ENCODE measurements around the gene TMEM117.
"Not testable (repeated sequence)": the region's sequence is repeated elsewhere in the genome, so short reads cannot be mapped to it uniquely, and the experiment has no call there.

TMEM117 gene

DNA sequence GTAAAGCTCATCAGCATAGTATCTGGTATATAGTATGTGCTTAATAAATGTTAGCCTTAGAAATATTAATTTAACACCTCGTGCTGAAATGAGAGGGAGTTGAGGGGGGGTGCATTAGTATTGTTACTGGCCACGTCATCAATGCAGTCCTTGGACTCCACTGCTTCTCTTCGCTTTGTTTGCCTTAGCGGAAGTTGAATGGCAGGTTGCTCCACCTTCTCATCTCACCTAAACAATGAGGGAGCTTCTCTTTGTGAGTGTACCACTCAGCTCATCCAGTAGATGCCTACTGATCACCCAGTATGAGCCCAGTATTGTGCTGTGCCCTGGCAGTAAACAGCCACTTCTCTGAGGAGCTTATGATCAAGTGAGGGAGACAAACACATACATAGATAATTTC lies 4.5 kb downstream of the TMEM117 start:
- DNase-seq (ENCODE audit: low spot score) (no peak), FAIRE-seq (no peak)

DNA sequence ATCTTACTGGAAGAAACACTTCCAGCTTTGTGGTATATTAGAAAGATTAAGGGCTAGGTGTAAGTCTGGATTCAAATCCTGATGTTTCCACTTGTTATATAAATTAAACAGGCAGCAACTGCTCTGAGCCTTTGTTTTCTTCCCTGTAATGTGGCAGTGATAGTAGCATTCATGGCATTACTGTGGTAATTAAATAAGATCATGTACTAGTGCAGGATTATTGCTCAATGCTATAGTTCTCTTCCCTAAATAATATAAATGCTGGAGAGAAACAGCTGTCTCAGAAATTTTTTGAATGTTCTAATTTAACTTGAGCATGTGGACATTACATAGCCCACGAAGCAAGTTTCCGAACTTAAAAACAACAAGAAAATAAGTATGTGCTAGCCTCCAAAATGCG lies 5.4 kb downstream of the TMEM117 start:
- FAIRE-seq (no peak), DNase-seq (ENCODE audit: low spot score) (no peak)

DNA sequence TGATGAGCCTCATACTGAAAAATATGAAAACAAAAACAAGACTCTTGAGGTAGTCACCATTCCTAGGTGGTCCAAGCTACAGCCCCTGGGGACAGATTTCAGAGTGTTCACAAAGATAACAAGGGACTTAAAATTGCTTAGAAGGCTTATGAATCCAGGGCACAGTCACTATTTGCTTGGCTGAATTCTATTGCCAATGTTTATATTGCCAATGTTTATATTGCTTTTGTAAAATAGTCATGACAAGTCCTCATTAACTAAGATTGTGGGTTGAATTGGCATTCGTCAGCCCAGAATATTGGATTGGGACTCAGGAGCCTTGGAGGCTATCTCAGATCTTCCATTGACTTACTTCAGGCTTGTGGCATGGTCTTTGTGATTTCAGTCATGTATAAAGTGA lies 6.4 kb downstream of the TMEM117 start:
- DNase-seq (ENCODE audit: low spot score) (no peak), FAIRE-seq (no peak)

DNA sequence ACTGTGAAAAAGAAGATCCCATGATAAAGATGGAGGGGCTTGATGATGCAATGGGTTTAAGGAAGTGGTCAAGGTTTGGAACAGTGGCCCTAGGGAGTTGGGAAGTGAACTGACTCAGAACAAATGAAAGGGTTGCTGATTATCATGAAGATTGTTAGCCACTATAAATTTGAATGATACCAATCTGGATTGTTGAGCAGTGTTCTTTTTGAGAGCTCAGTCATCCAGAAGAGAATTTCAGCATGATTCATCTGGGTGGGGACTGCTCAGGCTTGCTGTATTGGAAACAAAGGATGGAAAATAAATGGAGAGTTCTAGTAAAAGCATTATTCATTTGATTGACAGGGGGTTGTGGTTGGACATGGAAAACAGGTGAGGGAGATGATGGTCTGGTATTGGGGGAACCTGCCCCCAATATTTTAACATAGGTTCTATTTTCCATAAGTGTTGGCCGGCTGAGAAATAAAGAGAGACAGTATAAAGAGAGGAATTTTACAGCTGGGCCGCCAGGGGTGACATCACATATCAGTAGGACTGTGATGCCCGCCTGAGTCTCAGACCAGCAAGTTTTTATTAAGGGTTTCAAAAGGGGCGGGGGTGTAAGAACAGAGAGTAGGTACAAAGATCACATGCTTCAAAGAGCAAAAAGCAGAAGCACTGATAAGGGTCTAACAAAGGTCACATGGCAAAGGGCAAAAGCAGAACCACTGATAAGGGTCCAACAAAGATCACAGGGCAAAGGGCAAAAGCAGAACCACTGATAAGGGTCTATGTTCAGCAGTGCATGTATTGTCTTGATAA lies 11.7 kb downstream of the TMEM117 start:
- peak; percentile 11 for DNase-seq (ENCODE audit: low spot score)
- FAIRE-seq: not testable (repeated sequence)

DNA sequence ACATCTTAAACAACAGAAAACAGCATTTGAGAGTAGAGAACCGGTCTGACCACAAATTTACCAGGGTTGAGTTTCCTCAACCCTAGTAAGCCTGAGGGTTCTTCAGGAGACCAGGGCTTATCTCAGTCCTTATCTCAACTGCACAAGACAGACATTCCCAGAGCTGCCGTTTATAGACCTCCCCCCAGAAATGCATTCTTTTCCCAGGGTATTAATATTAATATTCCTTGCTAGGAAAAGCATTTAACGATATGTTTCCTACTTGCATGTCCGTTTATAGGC lies 12.3 kb downstream of the TMEM117 start:
- DNase-seq (ENCODE audit: low spot score) (no peak), FAIRE-seq (no peak)

DNA sequence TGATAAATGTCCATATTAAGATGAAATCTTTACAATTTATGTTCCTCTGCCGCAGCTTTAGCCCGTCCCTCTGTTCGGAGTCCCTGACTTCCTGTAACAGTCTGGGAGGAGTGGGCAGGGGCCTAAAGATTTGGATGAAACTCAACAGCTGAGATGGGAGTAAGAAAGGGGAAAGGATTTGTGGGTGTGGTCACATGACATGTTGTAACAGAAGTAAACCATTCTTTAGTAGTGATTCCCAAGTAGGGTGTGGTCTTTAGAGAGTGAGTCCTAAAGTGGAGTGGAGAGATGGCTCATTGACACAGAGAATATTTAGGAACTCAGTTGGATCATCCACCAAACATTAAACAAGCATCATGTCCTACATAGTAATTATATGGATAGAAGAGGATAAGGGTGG lies 12.9 kb downstream of the TMEM117 start:
- FAIRE-seq (no peak), DNase-seq (ENCODE audit: low spot score) (no peak)

DNA sequence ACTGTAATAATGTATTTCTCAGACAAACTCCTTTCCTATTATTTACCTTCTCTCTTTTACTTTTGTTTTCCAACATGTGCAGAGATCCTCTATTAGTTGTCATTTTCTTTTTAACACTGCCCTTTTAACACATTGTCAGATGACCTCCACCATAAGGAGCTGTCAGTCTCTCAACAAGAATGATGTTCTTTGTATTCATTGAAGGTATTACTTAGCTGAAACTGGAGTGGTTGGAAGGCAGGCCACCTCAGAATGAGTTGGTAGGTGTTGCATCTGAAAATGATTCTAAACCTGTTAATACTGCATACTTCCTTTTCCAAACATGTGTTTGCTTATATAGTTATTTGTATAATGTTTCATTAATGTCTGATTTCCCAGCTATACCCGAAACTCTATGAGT lies 16.9 kb downstream of the TMEM117 start:
- no peak for DNase-seq (ENCODE audit: low spot score)
- FAIRE-seq: no peak

DNA sequence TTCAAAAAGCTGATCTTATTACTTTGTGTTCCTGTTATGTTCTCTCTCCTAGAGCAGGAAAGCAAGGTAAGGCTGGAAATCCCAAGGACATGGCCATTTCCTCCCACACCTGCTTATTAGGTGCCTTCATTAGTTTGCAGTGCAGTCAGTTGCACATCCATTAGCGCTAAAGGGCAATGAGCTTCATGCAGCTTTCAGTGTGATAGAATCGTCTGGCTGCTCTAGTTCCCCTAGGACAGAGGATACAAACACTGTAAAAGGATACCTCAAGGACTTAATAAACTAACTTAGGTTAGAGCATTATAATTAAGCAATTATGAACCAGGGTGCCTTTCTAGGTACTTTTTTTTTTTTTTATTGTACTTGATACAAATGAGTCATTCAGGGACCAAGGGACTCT lies 21.1 kb downstream of the TMEM117 start:
- no peak for DNase-seq (ENCODE audit: low spot score)
- no peak for FAIRE-seq

DNA sequence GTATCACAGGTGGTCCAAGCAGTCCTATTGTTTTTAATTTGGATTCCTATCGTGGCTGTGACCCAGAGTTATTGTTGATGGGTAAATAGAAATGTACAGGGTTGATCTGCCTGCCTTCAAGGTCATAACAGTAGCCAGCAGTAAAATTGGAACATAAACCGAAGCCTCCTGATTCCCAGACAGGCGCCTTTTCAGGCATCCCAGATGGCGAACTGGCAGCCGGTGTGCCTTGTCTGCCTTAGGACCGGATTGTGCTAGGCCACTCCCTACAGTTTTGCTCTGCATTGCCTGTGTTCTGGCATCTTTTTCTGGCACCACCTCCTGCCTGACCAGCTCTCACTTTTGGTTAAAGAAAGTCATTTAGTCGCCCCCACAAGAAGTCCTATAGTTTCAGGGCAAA lies 22.2 kb downstream of the TMEM117 start:
- FAIRE-seq: no peak

DNA sequence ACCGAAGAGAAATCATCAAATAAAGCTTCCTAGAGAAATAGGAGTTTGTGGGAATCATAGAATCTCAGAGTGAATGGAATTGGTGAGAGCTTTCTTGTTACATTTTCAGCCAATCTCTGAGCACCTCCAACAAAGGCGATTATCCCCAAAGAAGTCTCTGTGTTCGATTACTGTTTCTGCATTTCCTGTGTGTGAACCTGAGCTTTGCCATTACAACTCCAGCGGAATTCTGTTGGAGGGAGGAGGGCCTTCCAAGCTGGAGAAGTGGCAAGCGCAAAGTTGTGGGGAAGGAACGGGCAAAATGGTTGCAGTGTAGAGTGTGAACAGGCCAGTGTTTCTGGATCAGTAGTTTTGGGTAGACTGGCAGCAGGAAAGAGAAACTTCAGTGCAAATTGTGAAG lies 23.1 kb downstream of the TMEM117 start:
- no peak for FAIRE-seq
- no peak for DNase-seq (ENCODE audit: low spot score)

More for the DNA sequence above, 22.2 kb downstream of the TMEM117 start:
- DNase-seq (ENCODE audit: low spot score): no peak

DNA sequence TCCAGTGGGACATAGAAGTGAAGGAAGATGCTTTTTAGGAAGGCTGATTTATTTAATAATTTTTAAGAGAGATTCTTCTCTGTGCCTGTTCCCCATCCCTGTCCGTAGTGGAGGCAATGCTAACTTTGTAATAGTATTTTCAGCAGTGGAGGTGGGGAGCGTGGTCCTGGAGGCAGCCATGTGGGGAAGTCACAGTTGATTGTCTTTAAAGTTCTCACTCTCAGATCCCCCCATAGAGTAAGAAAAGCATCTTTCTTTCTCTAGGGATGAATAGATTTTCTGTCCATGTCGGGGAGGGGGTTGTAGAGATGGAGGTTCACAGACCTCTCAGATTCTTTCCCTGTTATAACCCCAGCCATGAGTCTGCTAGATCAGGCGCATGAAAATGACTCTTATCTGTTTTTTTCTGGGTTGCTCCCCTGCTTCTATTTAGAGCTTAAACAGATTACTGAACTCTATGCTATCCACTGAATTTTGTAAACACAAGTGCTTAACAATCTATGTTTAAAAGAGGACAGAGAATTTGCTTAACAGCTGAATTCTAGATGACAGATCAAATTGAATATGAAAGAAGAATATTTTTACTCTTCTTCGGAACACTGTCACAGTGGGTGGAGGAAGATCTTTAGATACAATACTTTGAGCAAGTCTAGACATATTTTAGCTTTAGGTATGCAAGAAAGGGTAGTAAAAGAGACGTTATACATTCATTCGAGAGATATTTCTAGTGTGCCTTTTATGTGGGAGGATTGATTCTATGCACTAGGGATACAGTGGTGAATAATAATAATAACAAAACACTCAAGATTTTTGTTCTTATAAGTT lies 25.3 kb downstream of the TMEM117 start:
- DNase-seq (ENCODE audit: low spot score) (no peak), FAIRE-seq (no peak)

DNA sequence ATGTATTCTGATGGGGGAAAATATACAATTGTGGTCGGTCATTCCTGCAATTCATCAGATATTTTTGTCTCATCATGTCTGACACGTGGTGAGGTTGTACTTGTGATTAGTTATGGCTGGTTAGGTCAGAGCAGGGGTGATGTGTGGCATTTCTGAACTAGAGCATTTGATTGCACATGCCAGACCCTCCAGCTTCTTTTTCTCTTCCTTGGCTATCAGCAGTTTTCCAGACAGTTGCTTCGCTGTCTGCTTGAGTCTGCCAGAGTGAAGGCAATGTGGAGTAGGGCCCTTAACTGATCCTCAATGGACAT lies 25.9 kb downstream of the TMEM117 start:
- no peak for FAIRE-seq
- DNase-seq (ENCODE audit: low spot score): no peak

DNA sequence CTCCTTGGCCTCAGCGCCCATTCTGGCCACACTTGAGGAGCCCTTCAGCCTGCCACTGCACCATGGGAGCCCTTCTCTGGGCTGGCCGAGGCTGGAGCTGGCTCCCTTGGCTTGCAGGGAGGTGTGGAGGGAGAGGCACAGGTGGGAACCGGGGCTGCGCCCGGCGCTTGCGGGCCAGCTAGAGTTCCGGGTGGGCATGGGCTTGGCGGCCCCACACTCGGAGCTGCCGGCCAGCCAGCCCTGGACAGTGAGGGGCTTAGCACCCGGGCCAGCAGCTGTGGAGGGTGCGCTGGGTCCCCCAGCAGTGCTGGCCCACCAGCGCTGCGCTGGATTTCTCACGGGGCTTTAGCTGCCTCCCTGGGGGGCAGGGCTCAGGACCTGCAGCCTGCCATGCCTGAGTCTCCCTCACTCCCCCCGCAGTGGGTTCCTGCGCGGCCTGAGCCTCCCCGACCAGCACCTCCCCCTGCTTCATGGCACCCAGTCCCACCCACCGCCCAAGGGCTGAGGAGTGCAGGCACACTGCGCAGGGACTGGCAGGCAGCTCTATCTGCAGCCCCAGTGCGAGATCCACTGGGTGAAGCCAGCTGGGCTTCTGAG lies 28.0 kb downstream of the TMEM117 start:
- no peak for DNase-seq (ENCODE audit: low spot score)
- no peak for FAIRE-seq

DNA sequence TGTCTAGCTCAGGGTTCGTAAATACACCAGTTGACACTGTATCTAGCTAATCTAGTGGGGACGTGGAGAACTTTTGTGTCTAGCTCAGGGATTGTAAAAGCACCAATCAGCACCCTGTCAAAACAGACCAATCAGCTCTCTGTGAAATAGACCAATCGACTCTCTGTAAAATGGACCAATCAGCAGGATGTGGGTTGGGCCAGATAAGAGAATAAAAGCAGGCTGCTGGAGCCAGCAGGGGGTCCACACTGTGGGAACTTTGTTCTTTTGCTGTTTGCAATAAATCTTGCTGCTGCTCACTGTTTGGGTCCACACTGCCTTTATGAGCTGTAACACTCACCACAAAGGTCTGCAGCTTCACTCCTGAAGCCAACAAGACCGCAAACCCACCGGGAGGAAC lies 28.7 kb downstream of the TMEM117 start:
- FAIRE-seq; DNase-seq (ENCODE audit: low spot score): not testable (repeated sequence)

DNA sequence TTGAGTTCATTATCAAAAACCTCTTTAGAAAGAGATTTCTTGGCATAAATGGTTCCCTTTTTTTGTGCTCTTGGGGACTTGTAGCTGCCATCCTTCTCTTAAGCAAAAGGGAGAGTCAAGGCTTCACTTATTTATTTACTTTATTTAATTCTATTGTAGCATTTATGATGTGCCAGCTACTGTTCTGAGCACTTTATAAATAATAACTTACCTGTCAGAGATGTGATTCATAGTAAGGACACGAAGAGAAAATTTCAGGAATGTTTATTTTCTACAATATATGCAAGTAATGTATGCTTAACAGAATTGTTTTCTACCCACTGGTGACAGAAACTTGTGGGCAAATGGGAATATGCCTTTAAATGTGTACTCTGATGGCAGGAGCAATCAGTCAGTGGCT lies 33.3 kb downstream of the TMEM117 start:
- FAIRE-seq (no peak), DNase-seq (ENCODE audit: low spot score) (no peak)

DNA sequence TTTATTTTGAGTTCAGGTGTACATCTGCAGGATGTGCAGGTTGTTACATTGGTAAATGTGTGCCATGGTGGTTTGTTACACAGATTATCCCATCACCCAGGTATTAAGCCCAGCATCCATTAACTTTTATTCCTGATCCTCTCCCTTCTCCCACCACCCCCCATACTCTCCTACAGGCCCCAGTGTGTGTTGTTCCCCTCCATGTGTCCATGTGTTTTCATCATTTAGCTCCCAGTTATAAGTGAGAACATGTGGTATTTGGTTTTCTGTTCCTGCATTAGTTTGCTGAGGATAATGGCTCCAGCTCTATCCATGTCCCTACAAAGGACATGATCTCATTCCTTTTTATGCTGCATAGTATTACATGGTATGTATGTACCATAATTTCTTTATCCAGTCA lies 33.9 kb downstream of the TMEM117 start:
- not testable (repeated sequence) for FAIRE-seq; DNase-seq (ENCODE audit: low spot score)

DNA sequence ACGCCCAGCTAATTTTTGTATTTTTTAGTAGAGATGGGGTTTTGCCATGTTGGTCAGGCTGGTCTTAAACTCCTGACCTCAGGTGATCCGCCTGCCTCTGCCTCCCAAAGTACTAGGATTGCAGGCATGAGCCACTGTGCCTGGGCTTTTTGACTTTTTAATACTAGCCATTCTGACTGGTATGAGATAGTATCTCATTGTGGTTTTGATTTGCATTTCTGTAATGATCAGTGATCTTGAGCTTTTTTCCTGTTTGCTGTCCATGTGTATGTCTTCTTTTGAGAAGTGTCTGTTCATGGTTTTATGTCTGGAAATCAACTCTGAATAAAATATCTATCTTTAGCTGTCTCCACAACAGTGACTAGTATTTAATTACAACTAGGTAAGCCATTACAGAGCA lies 35.4 kb downstream of the TMEM117 start:
- not testable (repeated sequence) for FAIRE-seq

DNA sequence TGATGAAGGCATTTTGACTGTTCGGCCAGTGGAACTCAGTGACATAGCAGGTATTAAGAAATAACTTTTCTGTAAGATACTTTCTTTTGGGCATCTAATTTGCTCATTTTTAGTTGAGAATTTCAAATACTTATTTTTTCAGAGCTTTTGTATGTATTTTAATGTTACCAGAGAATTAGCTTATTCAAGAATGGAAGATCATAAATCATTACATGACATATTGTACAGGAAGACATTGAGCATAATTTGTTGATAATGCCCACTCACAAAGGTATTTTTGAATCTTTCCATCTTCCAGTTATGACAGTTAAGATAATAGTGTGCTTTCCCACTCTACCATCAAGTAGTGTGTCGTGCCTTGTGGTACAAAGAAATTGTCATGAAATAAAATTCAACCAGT lies 36.5 kb downstream of the TMEM117 start:
- DNase-seq (ENCODE audit: low spot score) (no peak), FAIRE-seq (no peak)

More for the DNA sequence above, 35.4 kb downstream of the TMEM117 start:
- DNase-seq (ENCODE audit: low spot score): not testable (repeated sequence)

DNA sequence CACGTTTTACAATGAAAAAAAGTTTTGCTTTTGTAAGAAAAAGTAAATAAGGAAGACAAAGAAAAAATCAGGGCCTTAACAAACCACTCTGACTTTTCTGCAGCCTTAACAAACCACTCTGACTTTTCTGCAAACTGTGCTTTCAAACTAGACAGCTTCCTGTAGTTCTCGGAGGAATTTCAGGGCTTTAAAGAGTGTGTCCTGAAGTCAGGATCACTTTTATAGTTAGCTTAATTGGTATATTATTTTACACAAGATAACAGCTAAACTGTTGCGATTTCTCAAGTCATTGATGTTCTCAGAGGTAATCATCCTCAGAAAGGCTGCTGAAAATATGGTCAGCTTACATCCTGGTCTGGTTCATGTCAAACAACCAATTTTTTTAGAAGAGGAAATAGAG lies 42.2 kb downstream of the TMEM117 start:
- DNase-seq (ENCODE audit: low spot score) (no peak), FAIRE-seq (no peak)

DNA sequence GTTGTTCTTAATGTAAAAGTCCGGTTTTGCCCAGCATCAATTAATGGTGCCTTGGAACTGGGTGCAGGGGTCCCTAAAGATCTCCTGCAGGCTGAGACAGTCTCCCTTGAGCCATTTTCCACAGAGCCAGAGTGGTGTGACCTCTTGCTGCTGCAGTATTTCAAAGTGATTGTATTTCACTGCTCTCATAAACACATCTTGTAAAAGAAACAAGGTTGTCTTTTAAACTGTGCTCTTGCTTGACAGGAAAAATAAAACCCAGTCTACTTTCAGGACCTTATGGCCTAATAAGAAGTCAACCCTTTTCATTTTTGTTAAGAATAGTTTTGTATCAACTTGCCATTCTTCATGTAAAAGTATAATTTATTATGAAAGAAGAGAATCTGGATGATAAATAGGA lies 44.7 kb downstream of the TMEM117 start:
- FAIRE-seq: no peak
- DNase-seq (ENCODE audit: low spot score): no peak

DNA sequence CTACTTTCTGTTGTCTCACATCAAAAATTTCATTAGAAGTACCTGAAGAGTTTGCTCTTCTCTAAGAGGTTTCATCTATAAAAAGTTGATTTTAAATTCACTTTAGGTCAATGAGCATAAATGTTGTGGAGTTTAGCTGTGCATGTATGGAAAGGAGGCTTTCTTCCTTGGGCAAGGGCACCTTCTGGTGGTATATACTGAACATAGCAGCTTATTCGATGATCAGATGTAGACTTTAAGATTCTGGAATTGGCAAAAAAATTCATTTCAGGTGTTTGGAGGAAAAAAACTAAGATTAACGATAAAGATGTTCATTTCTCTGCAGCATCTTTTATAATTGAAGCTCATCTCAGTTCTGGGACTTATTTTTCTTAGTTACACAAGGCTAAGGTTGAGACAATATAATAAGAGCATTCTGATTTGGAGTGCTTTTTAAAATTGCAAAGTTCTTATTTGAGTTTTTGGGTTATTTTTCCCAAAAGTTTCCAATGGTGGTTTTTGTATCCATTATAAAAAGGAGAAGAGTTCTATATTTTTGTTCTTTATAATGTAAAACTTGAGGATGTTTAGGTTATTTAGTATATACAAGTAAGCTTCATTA lies 46.8 kb downstream of the TMEM117 start:
- DNase-seq (ENCODE audit: low spot score) (peak; percentile 39), FAIRE-seq (no peak)

DNA sequence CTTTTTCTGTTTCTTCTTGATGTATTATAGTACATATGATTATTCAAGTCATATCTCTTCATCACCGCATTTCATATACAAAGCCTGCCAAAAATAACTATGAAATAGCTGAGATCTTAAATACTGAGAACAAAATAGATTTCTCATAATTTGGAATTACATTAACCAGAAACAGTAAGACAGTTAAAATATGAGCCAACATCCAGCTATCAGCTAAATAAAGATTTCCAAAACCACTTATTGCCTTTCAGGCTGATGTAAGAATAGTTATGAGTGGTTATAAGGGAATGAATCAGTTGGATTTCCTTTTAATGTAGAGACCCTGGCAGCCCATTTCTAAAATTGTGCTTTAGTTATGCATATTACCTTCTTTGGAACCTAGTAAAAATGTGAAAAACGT lies 47.4 kb downstream of the TMEM117 start:
- DNase-seq (ENCODE audit: low spot score) (no peak), FAIRE-seq (no peak)
